PC-3 (cell line): ENCODE data around the gene TMED8. TPM values are rescaled to one million over a fixed set of nuclear protein-coding genes. Genes with fewer than 3 reads are reported as not detected.
A peak's percentile ranks its signal among the peaks of the same experiment; 100 is the strongest.

ENCODE experiments used
- ATAC-seq: fragments of 200-7000 bp; cut with Tn5 transposase; 2 replicates; pipeline ENCODE4 v1.9.1; 2020; ENCODE audit warnings: mild to moderate bottlenecking, moderate library complexity
- BruUV-seq: library from RNA; stranded (reverse); fragments of 400-500 nt; replicated peaks from 2 replicates; lab custom pipeline; 2021; lab: Mats Ljungman, UMichigan
- CTCF ChIA-PET: fragments of 300-600 bp; sonication (Branson Sonifier 250); formaldehyde crosslinking; loops from one replicate; lab custom pipeline; 2022; ENCODE audit warnings: antibody characterized with exemption; lab: Charles Lee
- POLR2A ChIA-PET: fragments of 300-600 bp; sonication (Branson Sonifier 250); formaldehyde crosslinking; loops from one replicate; lab custom pipeline; 2022; ENCODE audit warnings: antibody characterized with exemption; ENCODE audit not compliant: unreplicated experiment; lab: Charles Lee
- DNase-seq: peaks from one replicate; pipeline ENCODE4 v3.0.0-alpha.2; 2015
- H2AFZ ChIP-seq: fragments of 300-600 bp; sonication (generic); 2 replicates; pipeline ENCODE4 v1.6.0; 2016; ENCODE audit warnings: antibody characterized with exemption, low read length
- H3F3A ChIP-seq: fragments of 300-600 bp; sonication (generic); one replicate; pipeline ENCODE4 v1.6.0; 2017; ENCODE audit warnings: antibody characterized with exemption, low read length, control low read depth, mild to moderate bottlenecking; ENCODE audit not compliant: unreplicated experiment
- H3K27ac ChIP-seq: fragments of 300-600 bp; sonication (generic); 2 replicates; pipeline ENCODE4 v1.5.1; 2016; ENCODE audit warnings: mild to moderate bottlenecking, low read length
- H3K27me3 ChIP-seq: fragments of 300-600 bp; sonication (generic); 2 replicates; pipeline ENCODE4 v1.6.1; 2016; ENCODE audit warnings: low read length, mixed read lengths
- H3K36me3 ChIP-seq: fragments of 300-600 bp; sonication (generic); 2 replicates; pipeline ENCODE4 v1.6.1; 2016; ENCODE audit warnings: low read depth, mixed run types, low read length, mixed read lengths
- H3K4me1 ChIP-seq: fragments of 300-600 bp; sonication (generic); 2 replicates; pipeline ENCODE4 v1.5.1; 2016; ENCODE audit warnings: low read length; ENCODE audit not compliant: insufficient read depth
- H3K4me2 ChIP-seq: fragments of 300-600 bp; sonication (generic); 2 replicates; pipeline ENCODE4 v1.6.0; 2016; ENCODE audit warnings: low read length
- H3K4me3 ChIP-seq: fragments of 300-600 bp; sonication (generic); 2 replicates; pipeline ENCODE4 v1.5.1; 2016; ENCODE audit warnings: mild to moderate bottlenecking, low read length, mixed read lengths
- H3K79me2 ChIP-seq: fragments of 300-600 bp; sonication (generic); 2 replicates; pipeline ENCODE4 v1.6.1; 2017; ENCODE audit warnings: low read length, mixed read lengths
- H3K9ac ChIP-seq: fragments of 300-600 bp; sonication (generic); 2 replicates; pipeline ENCODE4 v1.6.0; 2016; ENCODE audit warnings: mild to moderate bottlenecking, low read length
- H3K9me2 ChIP-seq: fragments of 300-600 bp; sonication (generic); replicated peaks from 2 replicates; pipeline ENCODE4 v1.6.1; 2016; ENCODE audit warnings: mixed run types, low read length, mixed read lengths
- H3K9me3 ChIP-seq: fragments of 300-600 bp; sonication (generic); 2 replicates; pipeline ENCODE4 v1.6.1; 2016; ENCODE audit warnings: low read length, mixed read lengths
- H4K20me1 ChIP-seq: fragments of 300-600 bp; sonication (generic); 2 replicates; pipeline ENCODE4 v1.6.1; 2016; ENCODE audit warnings: low read length, mixed read lengths
- EZH2 ChIP-seq: fragments of 300-600 bp; sonication (generic); IDR thresholded peaks from one replicate; pipeline ENCODE4 v1.6.1; 2017; ENCODE audit warnings: antibody characterized with exemption, mild to moderate bottlenecking, low read length; ENCODE audit not compliant: unreplicated experiment
- EZH2phosphoT487 ChIP-seq: fragments of 300-600 bp; sonication (generic); IDR thresholded peaks from 2 replicates; pipeline ENCODE4 v1.6.1; 2018; ENCODE audit warnings: mild to moderate bottlenecking, antibody characterized with exemption, low read length, borderline replicate concordance
- intact Hi-C: fragments of 100-400 bp; cut with micrococcal nuclease; formaldehyde crosslinking; loops from 2 replicates; pipeline ENCODE4 v1.9.0; 2023
- total RNA-seq: library from RNA; depleted of rRNA; stranded (reverse); fragments of >200 nt; gene quantifications from 2 replicates; pipeline ENCODE4 v1.2.3, GENCODE V29; 2014
- TF ChIP-seq, protein P1 (sequence below): fragments of 300-600 bp; sonication (generic); conservative IDR thresholded peaks from 2 replicates; pipeline ENCODE4 v1.5.1; 2017; ENCODE audit warnings: antibody characterized with exemption, low read depth, mild to moderate bottlenecking, low read length

The TMED8 gene
- total RNA-seq, 1 experiment from 2014 or later: 16.8 TPM

DNA sequence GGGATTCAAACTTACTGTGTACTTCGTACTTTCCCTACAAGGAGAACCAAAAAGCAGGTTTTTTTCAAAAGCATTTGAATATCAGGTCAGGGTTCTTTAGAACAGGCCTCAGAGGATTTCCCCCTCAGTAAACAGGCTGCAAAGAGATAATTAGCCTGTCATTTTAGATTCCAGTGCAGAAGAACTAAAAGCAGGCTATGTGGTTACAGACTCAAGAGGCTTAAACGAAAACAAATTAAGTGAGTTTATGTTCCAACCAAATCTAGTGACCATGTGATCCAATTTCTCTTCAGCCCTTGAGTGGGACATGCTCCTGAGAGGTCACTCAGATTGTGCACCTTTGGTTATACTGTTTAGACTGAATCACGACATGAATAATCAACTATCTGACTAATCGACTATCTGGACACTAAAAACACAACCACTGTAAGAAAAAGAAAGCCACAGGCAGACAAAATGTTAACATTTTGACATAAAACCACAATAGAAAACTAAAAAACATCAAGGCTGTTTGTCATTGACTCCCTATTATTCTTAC is 4.5 kb downstream of the TMED8 start:
- ChIA-PET CTCF (no interaction called here), POLR2A (no interaction called here)
- TF ChIP-seq EZH2 (no peak), EZH2phosphoT487 (no peak)
- TF ChIP-seq, protein P1, sequence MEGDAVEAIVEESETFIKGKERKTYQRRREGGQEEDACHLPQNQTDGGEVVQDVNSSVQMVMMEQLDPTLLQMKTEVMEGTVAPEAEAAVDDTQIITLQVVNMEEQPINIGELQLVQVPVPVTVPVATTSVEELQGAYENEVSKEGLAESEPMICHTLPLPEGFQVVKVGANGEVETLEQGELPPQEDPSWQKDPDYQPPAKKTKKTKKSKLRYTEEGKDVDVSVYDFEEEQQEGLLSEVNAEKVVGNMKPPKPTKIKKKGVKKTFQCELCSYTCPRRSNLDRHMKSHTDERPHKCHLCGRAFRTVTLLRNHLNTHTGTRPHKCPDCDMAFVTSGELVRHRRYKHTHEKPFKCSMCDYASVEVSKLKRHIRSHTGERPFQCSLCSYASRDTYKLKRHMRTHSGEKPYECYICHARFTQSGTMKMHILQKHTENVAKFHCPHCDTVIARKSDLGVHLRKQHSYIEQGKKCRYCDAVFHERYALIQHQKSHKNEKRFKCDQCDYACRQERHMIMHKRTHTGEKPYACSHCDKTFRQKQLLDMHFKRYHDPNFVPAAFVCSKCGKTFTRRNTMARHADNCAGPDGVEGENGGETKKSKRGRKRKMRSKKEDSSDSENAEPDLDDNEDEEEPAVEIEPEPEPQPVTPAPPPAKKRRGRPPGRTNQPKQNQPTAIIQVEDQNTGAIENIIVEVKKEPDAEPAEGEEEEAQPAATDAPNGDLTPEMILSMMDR: no peak
- Histone ChIP-seq H3K4me2 (no peak overlapping the region), H3K4me3 (no peak overlapping the region), H3K27me3 (no peaks in the 10 kb centered on the region), H3F3A (no peaks in the 10 kb centered on the region), H3K36me3 (no peaks in the 10 kb centered on the region), H3K4me1 (peaks cover 22% of the 10 kb centered on the region), H3K27ac (no peak overlapping the region), H3K9ac (no peak overlapping the region), H4K20me1 (no peaks in the 10 kb centered on the region), H2AFZ (no peak overlapping the region), H3K79me2 (peaks cover 35% of the 10 kb centered on the region), H3K9me2 (no peaks in the 10 kb centered on the region), H3K9me3 (no peaks in the 10 kb centered on the region)
- intact Hi-C loops: no loop called here
- no TSS peak for BruUV-seq
- no peak for ATAC-seq
- peak; percentile 57 for DNase-seq

DNA sequence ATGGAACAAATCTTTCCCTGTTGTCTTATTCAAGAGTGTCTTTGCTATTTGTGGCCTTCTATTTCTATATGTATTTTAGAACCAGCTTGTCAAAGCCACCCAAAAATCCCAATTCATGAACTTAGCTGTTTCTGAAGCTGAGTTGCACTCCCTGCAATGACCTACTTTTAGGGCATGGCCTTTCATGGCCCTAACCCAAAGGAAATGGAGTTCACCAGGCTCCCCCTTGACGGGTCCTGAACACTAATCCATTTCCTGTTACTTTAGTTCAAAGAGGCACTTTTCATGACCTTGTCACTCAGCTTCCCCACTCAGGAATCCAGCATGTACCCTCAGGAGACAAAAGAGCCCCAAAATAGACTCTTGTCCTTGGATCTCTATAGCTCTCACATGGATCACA is 7.6 kb downstream of the TMED8 start:
- Histone ChIP-seq H3K27me3 (no peaks in the 10 kb centered on the region), H3K9me2 (no peaks in the 10 kb centered on the region), H3K27ac (no peak overlapping the region), H3K9ac (no peak overlapping the region), H2AFZ (no peak overlapping the region), H3F3A (no peaks in the 10 kb centered on the region), H3K4me2 (no peak overlapping the region), H3K4me3 (no peak overlapping the region), H3K36me3 (no peaks in the 10 kb centered on the region), H3K4me1 (peaks cover 11% of the 10 kb centered on the region; the same call in 1 of the 2 replicates), H3K79me2 (peaks cover 12% of the 10 kb centered on the region), H3K9me3 (no peaks in the 10 kb centered on the region), H4K20me1 (no peaks in the 10 kb centered on the region)
- no peak for DNase-seq
- no TSS peak for BruUV-seq
- CTCF ChIA-PET: no interaction called here
- TF ChIP-seq EZH2phosphoT487: no peak
- TF ChIP-seq, protein P1: no peak
- POLR2A ChIA-PET: no interaction called here
- no peak for ATAC-seq
- intact Hi-C loops: no loop called here

DNA sequence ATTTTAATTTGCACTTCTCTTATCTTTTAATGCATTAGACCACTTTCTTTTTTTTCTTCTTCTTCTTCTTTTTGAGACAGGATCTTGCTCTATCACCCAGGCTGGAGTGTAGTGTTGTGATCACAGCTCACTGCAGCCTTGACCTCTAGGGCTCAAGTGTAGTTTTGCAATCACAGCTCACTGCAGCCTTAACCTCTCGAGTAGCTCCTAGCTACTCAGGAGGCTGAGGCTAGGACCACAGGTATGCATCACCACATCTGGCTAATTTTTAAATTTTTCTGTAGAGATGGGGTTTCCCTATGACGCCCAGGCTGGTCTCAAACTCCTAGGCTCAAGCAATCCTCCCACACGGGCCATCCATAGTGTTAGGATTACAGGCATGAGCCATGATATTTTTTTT is 12.7 kb downstream of the TMED8 start:
- POLR2A ChIA-PET: no interaction called here
- intact Hi-C loops: no loop called here
- no peak overlapping the region for H3K4me3 ChIP-seq
- H3K9ac ChIP-seq: no peak overlapping the region
- TF ChIP-seq EZH2phosphoT487 (no peak), EZH2 (no peak)
- TF ChIP-seq, protein P1: no peak
- H3K9me3 ChIP-seq: no peaks in the 10 kb centered on the region
- no peak overlapping the region for H3K27ac ChIP-seq
- H3K27me3 ChIP-seq: no peaks in the 10 kb centered on the region
- H3K4me2 ChIP-seq: no peak overlapping the region
- ATAC-seq (no peak), DNase-seq (no peak)
- H2AFZ ChIP-seq: no peak overlapping the region
- no peaks in the 10 kb centered on the region for H3K9me2 ChIP-seq
- no peaks in the 10 kb centered on the region for H3K4me1 ChIP-seq
- H3K79me2 ChIP-seq: no peaks in the 10 kb centered on the region
- no peaks in the 10 kb centered on the region for H3K36me3 ChIP-seq
- no peaks in the 10 kb centered on the region for H4K20me1 ChIP-seq
- BruUV-seq: no TSS peak
- no peaks in the 10 kb centered on the region for H3F3A ChIP-seq
- CTCF ChIA-PET: no interaction called here
